Tibial nerve (tissue), 4 donors: Measurements from ENCODE around the gene ANAPC13. TPM values are rescaled to one million over a fixed set of nuclear protein-coding genes. Genes with fewer than 3 reads are reported as not detected.

Source experiments
- DNase-seq, 2 donors: peaks; one replicate each; pipeline ENCODE4 v3.0.0-alpha.2; 2019; ENCODE audit warnings: low spot score in 2 of 2
- H3K27ac ChIP-seq, 4 donors: fragments of 200-600 bp; sonication (generic) in 3 of 4; one replicate each; pipeline ENCODE4 v1.5.1; 2017 to 2019; ENCODE audit warnings: mild to moderate bottlenecking in 1 of 4
- H3K27me3 ChIP-seq, 2 donors: fragments of 200-600 bp; sonication (generic) in 1 of 2; one replicate each; pipeline versions ENCODE4 v1.5.1 to v1.6.0; 2017 to 2019
- H3K36me3 ChIP-seq, 3 donors: fragments of 200-600 bp; sonication (generic); one replicate each; pipeline ENCODE4 v1.5.1; 2018 to 2019
- H3K4me1 ChIP-seq, 4 donors: fragments of 200-600 bp; sonication (generic) in 3 of 4; one replicate each; pipeline ENCODE4 v1.5.1; 2017 to 2019
- H3K4me3 ChIP-seq, 4 donors: fragments of 200-600 bp; sonication (generic) in 3 of 4; one replicate each; pipeline ENCODE4 v1.5.1; 2017 to 2019; ENCODE audit warnings: mild to moderate bottlenecking in 1 of 4, moderate library complexity in 1 of 4
- H3K9me3 ChIP-seq, 4 donors: fragments of 200-600 bp; sonication (generic) in 3 of 4; one replicate each; pipeline ENCODE4 v1.5.1; 2017 to 2019
- EP300 ChIP-seq, 2 donors: sonication (generic); formaldehyde crosslinking; IDR thresholded peaks; one replicate each; pipeline ENCODE4 v1.6.1; 2017; ENCODE audit warnings: antibody characterized with exemption in 2 of 2, mild to moderate bottlenecking in 1 of 2
- POLR2A ChIP-seq, 2 donors: fragments of 450-650 bp; IDR thresholded peaks; one replicate each; pipeline ENCODE4 v1.6.1; 2017; ENCODE audit warnings: antibody characterized with exemption in 2 of 2, mild to moderate bottlenecking in 2 of 2, moderate library complexity in 2 of 2
- WGBS, 2 donors: methylation state at CpG; one replicate each; pipeline ENCODE4 v1.1.5; 2018; 5-methylcytosine and 5-hydroxymethylcytosine counted together
- total RNA-seq, 4 donors: library from RNA; depleted of rRNA; stranded (reverse); fragments of >200 nt; gene quantifications; one replicate each; pipeline ENCODE4 v1.1.0, GENCODE V29; 2016
- TF ChIP-seq, protein P1 (sequence below), 5 experiments: fragments of 200-600 bp in 3 of 5; fragments of 450-650 bp in 2 of 5; sonication (generic) in 3 of 5; IDR thresholded peaks; one replicate each; pipeline ENCODE4 v1.5.1; 2016 to 2019; ENCODE audit warnings: antibody characterized with exemption in 5 of 5, mild to moderate bottlenecking in 3 of 5, moderate library complexity in 2 of 5

Gene ANAPC13
- total RNA-seq, 4 donors from 2014 or later = 32.7 to 56.8 (median 49.1) TPM

DNA sequence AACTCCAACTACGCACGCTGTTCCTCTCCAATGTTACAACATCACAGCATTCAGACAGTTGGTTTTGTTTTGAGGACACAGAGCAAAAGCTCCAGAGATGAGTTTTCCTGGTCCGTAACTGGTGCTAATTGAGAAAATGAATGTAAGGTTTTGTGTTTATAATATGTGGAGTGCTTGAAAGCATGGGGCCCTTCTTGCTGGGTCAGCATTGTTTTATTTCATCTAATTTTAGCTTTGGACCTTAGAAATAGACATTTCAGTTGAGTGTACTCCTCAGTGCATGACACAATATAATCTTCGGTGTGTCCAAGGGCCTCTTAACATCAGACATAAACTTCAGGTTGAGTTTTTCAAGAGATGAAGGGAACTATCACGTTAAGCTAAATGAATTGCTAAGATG lies 37.1 kb downstream of the ANAPC13 start:
- Histone ChIP-seq H3K4me1 (peaks cover 0 to 50% (median 7%) of the 10 kb centered on the region in 4 donors), H3K27me3 (no peaks in the 10 kb centered on the region), H3K36me3 (no peaks in the 10 kb centered on the region), H3K27ac (no peak overlapping the region), H3K4me3 (no peak overlapping the region), H3K9me3 (peaks cover 0 to 9% (median 0%) of the 10 kb centered on the region in 4 donors)
- WGBS, 2 donors = 94 to 95% methylated on average over 5 of the region's 5 CpGs
- no peak for DNase-seq
- TF ChIP-seq EP300 (IDR thresholded peaks at IDR 0.05) (no peak), POLR2A (IDR thresholded peaks at IDR 0.05) (no peak)
- TF ChIP-seq, protein P1, sequence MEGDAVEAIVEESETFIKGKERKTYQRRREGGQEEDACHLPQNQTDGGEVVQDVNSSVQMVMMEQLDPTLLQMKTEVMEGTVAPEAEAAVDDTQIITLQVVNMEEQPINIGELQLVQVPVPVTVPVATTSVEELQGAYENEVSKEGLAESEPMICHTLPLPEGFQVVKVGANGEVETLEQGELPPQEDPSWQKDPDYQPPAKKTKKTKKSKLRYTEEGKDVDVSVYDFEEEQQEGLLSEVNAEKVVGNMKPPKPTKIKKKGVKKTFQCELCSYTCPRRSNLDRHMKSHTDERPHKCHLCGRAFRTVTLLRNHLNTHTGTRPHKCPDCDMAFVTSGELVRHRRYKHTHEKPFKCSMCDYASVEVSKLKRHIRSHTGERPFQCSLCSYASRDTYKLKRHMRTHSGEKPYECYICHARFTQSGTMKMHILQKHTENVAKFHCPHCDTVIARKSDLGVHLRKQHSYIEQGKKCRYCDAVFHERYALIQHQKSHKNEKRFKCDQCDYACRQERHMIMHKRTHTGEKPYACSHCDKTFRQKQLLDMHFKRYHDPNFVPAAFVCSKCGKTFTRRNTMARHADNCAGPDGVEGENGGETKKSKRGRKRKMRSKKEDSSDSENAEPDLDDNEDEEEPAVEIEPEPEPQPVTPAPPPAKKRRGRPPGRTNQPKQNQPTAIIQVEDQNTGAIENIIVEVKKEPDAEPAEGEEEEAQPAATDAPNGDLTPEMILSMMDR (IDR thresholded peaks at IDR 0.05) = no peak

DNA sequence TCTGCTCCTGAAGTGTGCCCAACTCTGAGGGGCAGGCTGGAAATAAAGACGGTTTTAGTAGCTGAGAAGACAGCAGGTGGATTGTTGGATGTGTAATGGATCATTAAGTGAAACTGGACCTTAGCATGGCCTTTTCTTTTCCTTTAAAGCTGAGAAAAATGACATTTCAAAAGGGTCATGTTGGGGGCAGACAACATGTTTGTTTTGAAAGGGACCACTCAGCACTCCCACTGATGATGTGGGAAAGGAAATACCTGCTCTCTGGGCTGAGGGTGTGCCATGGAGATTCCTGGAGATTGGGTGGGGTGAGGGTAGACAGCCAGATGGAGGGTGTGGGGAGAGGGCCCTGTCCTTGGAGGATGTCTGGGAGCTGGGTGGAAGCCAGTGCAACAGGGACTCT lies 38.4 kb downstream of the ANAPC13 start:
- WGBS, 2 donors = 67 to 68% methylated on average over 1 of the region's 1 CpG
- peak overlapping the region in 1 of 4 donors; percentile 37 for H3K27ac ChIP-seq
- no peak overlapping the region for H3K4me3 ChIP-seq
- H3K36me3 ChIP-seq = no peaks in the 10 kb centered on the region
- H3K9me3 ChIP-seq = peaks cover 0 to 9% (median 0%) of the 10 kb centered on the region in 4 donors
- TF ChIP-seq, protein P1 (IDR thresholded peaks at IDR 0.05) = no peak
- H3K4me1 ChIP-seq = peaks cover 0 to 50% (median 7%) of the 10 kb centered on the region in 4 donors
- no peaks in the 10 kb centered on the region for H3K27me3 ChIP-seq
- DNase-seq = no peak

DNA sequence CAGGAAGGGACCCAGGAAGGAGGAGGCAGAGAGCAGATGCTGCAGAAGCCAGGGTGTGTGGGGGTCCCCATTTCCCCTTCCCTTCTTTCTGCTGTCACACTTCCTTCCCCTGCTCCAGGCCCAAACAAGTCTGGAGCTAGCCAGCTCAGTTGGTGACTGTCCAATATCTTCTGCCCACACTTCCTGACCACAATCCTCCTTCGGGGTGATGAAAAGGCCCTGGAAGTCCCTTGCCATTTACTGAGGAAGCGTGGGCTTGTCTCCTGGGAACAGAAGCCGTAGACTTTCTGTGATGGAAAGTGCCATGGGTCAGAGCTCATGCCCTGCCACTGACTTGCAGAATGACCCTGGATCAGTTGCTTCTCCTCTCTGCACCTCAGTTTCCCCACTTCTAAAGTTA lies 39.0 kb downstream of the ANAPC13 start:
- TF ChIP-seq, protein P1 (IDR thresholded peaks at IDR 0.05) = no peak
- TF ChIP-seq EP300 (IDR thresholded peaks at IDR 0.05) (no peak), POLR2A (IDR thresholded peaks at IDR 0.05) (no peak)
- DNase-seq = no peak
- Histone ChIP-seq H3K36me3 (no peaks in the 10 kb centered on the region), H3K27me3 (no peaks in the 10 kb centered on the region), H3K4me1 (peaks cover 0 to 50% (median 7%) of the 10 kb centered on the region in 4 donors), H3K9me3 (peaks cover 0 to 9% (median 0%) of the 10 kb centered on the region in 4 donors), H3K27ac (peak overlapping the region in 1 of 4 donors; percentile 37), H3K4me3 (no peak overlapping the region)
- 18 to 24% methylated on average over 3 of the region's 3 CpGs for WGBS, 2 donors

DNA sequence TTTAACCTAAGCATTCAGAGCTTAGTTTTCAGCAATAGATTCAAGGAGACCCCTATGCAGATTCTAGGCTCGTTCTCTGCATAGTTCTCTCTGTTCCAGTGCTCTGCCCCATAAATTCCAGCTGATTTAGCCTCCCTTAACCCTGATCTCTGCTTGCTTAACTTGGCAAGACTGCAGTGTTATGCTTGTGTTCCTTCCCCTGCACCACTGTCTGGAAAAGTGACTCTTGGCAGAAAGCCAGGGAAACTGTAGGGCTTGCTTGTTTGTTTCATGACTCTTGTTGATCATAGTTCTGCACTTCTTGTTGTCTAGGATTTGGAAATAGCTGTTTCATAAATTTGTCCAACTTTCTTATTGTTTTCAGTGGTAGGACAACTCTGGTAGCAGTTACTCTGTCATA lies 40.1 kb downstream of the ANAPC13 start:
- H3K4me3 ChIP-seq = no peak overlapping the region
- no peaks in the 10 kb centered on the region for H3K27me3 ChIP-seq
- WGBS, 2 donors = 11 to 12% methylated on average over 1 of the region's 1 CpG
- peak in 1 of 2 donors; percentile 59 for DNase-seq
- peaks cover 0 to 50% (median 7%) of the 10 kb centered on the region in 4 donors for H3K4me1 ChIP-seq
- TF ChIP-seq POLR2A (IDR thresholded peaks at IDR 0.05) (no peak), EP300 (IDR thresholded peaks at IDR 0.05) (peak in 1 of 2 donors; percentile 71)
- TF ChIP-seq, protein P1 (IDR thresholded peaks at IDR 0.05) = no peak
- H3K36me3 ChIP-seq = no peaks in the 10 kb centered on the region
- peaks cover 0 to 9% (median 0%) of the 10 kb centered on the region in 4 donors for H3K9me3 ChIP-seq
- peak overlapping the region in 2 of 4 donors; percentile 37 to 52 for H3K27ac ChIP-seq

DNA sequence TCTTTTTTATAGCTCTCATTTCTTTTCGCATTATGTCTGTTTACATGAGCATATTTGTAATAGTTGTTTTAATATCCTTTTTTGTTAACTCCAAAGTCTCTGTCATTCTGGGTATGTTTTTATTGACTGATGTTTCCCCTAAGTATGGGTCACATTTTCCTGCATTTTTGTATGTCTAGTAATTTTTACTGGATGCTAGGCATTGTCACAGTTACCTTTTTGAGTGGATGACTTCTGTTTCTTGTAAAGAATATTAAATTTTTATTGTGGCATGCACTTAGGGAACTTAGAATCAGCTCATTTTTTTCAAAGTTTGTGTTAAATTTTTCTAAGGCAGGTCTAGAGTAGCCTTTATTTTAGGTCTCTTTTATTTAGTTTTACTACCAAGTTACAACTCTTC lies 40.7 kb downstream of the ANAPC13 start:
- 70 to 73% methylated on average over 1 of the region's 1 CpG for WGBS, 2 donors
- H3K27ac ChIP-seq = no peak overlapping the region
- no peaks in the 10 kb centered on the region for H3K36me3 ChIP-seq
- peaks cover 0 to 50% (median 7%) of the 10 kb centered on the region in 4 donors for H3K4me1 ChIP-seq
- no peaks in the 10 kb centered on the region for H3K27me3 ChIP-seq
- H3K9me3 ChIP-seq = peaks cover 0 to 9% (median 0%) of the 10 kb centered on the region in 4 donors
- DNase-seq = no peak
- H3K4me3 ChIP-seq = no peak overlapping the region
- no peak for TF ChIP-seq POLR2A (IDR thresholded peaks at IDR 0.05)
- TF ChIP-seq, protein P1 (IDR thresholded peaks at IDR 0.05) = no peak
